Stimulated activated naive CD8-positive, alpha-beta T cell treated with anti-CD3 and anti-CD28 coated beads, Interleukin-15, Interleukin-2, amounts not matched to agents 100 U/mL and 50 U/mL, for 24 hours (primary cell): Measurements from ENCODE around the gene NT5M.

Experiments
- ATAC-seq: fragments of 150-1000 bp; cut with Tn5 transposase; one replicate; pipeline ENCODE4 v1.10.0; 2021
- DNase-seq: peaks from one replicate; pipeline ENCODE4 v3.0.0; 2021

NT5M gene

DNA sequence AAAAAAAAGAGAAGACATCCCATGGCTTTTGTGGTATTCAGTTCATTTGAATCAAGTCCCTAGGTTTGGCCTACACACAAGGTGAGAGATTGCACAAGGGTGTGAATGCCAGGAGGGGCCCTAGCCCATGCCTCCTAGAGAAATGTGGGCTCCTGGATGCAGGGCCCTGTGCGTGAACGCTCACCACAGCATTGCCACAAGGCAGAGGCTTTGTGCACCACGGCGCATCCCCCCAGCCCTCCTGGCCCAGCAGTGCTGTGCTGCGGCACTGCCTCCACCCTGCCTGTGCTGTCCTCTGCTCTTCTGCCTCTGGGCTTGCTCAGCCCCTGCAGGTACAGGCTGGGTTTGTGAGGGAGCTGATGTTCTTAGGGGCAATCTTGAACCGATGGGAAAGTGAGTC, 92.7 kb downstream of the NT5M start:
- no peak for DNase-seq
- no peak for ATAC-seq
